Measurements from ENCODE around the gene ITGA7.

DNA sequence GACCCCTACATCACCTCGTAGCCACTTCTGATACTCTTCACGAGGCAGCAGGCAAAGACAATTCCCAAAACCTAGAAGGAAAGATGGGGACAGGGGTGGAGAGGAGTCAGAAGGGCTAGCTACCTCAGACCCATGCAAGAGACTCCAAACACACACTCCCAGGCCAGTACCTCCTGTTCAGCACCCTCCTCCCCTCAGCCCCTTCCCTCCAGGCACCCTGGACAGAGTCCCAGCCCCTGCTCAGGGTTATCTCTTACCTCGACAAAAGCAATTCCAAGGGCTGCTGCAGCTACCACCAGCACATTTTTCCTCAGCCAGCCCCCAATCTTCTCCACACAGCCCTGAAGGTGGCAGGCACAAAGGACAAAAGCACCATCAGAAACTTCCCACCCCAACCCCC, 17.9 kb upstream of the ITGA7 start:
- TF ChIP-seq, protein P1, sequence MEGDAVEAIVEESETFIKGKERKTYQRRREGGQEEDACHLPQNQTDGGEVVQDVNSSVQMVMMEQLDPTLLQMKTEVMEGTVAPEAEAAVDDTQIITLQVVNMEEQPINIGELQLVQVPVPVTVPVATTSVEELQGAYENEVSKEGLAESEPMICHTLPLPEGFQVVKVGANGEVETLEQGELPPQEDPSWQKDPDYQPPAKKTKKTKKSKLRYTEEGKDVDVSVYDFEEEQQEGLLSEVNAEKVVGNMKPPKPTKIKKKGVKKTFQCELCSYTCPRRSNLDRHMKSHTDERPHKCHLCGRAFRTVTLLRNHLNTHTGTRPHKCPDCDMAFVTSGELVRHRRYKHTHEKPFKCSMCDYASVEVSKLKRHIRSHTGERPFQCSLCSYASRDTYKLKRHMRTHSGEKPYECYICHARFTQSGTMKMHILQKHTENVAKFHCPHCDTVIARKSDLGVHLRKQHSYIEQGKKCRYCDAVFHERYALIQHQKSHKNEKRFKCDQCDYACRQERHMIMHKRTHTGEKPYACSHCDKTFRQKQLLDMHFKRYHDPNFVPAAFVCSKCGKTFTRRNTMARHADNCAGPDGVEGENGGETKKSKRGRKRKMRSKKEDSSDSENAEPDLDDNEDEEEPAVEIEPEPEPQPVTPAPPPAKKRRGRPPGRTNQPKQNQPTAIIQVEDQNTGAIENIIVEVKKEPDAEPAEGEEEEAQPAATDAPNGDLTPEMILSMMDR (IDR thresholded peaks at IDR 0.05), result no peak
- TF ChIP-seq POLR2A (IDR thresholded peaks at IDR 0.05), result no peak

Data from ovary (tissue), 3 donors.